ENCODE measurements around the gene KLHDC2.
"Not testable (repeated sequence)": the region's sequence is repeated elsewhere in the genome, so short reads cannot be mapped to it uniquely, and the experiment has no call there.

Gene KLHDC2

DNA sequence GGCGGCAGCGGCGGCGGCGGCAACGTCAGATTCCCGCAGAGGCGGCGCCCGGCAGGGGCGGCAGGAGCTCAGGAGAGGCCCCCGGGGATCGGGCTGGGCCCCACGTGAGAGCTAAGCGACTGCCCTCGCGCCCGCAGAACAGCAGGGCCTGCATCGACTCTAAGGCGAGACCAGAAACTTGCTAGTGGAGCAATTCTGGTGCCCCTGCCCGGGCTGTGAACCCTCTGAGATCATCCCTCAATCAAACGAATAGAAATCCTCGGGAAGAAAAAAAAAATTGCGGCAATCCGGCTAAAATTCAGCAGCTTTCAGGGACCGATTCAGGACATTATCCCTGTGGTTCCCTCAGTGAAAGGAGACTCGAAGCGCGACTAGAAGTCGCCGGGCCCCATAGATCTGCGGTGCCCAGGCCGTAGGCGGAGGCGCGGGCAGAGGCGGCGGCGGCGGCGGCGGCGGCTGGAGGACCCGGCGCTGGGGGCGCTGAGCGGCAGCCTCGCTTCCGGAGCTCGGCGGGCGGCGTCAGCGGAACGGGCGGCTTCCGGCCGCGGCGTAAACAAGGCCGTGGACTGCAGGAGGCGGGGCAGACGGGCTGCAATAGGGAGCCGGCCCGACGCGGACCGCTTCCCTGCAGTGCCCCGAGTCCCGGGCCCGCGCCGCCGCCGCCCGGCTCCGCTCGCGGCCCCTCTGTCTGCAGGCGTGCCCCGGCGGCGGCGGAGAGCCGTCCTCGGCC, at the start of gene KLHDC2:
Gene KLHDC2 (plus strand): TSS at position 583 of the 730 bp plus-strand sequence. CDS start 316 bp downstream, outside the sequence.
- peak; percentile 80 for DNase-seq (ENCODE audit: low read depth in 2 of 2)

DNA sequence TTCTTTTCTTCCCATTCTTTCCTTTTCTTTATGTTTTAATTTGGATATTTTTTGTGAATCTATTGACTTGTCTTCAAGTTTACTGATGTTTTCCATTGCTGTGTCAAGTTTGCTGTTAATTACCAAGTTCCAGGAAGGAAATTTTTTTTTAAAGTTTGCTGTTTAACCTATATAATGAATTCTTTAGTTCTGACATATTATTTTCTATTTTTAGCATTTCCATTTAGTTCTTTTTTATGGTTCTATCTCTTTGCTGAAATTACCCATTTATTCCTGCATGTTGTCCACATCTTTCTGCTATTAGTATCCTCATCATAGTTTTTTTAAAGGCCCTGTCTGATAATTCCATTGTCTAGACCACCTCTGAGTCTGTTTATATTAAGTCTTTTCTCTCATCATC, 47.2 kb upstream of the KLHDC2 start:
- no peak for DNase-seq (ENCODE audit: low read depth in 2 of 2)

DNA sequence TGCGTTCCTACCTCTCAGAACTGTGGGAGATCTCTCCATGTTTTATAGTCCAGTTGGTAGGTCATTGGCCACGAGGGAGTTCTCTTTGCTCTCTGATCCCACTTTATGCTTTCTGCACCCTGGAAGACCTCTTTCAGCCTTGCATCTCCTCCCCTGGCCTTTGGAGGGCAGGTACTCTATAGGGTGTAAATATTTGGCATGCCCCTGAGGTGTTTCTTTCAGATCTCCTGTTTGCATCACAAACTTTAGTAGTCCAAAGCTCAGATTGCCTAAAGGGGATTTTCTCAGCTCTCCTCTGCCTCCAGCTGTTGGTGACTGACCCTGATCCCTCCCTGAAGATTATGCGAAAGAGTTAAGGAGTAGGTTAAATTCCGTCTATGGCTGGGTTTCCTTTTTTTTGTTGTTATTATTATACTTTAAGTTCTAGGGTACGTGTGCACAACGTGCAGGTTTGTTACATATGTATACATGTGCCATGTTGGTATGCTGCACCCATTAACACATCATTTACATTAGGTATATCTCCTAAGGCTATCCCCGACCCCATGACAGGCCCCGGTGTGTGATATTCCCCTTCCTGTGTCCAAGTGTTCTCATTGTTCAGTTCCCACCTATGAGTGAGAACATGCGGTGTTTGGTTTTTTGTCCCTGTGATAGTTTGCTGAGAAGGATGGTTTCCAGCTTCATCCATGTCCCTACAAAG, 46.1 kb upstream of the KLHDC2 start:
- not testable (repeated sequence) for DNase-seq (ENCODE audit: low read depth in 2 of 2)

DNA sequence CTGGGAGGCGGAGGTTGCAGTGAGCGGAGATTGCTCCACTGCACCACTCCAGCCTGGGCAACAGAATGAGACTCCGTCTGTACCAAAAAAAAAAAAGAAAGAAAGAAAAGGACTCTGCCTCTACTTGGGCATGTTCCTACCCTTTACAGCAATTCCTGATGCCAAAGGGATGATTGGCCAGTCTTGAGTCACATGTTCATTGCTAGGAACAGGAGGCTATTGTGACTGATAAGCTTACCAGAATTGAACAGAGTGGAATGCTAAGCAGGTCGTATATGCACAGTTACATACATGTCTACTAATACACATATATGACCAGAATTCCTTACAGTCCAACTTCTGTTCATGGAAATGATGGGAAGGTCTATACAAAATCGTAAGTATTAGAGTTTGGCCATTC, 40.8 kb upstream of the KLHDC2 start:
- no peak for DNase-seq (ENCODE audit: low read depth in 2 of 2)

DNA sequence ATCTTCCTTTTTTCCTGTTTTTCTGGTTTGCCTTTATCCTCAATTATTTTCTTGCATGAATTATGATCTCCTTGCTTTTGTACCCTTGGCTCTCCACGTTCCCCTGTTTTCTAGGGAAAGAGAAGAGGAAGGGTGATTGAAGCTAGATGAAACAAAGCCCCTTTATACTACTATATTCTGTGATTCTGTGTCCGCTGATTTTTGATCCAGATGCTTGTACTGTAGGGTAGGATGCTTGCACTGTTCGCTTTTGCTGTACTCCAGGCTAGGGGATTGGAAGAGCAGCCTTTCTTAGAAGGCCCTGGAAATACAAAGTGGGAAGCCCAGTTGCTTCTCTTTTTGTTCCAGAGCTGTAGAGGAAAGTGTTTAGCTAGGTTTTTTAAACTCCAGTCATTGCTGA, 35.1 kb upstream of the KLHDC2 start:
- DNase-seq (ENCODE audit: low read depth in 2 of 2) = no peak

DNA sequence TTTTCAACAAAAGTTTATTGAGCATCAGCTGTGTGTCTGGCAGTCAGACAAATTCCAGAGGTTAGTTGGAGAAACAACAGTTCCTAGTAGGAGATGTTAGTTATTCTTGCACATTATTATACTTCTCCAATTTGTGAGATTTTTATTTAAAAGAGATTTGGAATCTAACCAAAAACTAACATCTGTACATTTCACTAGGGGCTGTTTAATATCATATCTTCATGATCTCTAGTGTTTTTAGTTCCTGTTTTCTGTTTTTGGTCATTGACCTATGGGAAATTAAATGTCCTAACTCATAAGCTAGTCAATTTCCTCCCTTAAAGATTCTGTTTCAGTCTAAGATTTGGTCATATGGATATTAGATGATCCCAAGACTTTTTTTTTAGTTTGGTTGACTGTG, 34.1 kb upstream of the KLHDC2 start:
- DNase-seq (ENCODE audit: low read depth in 2 of 2) = no peak

DNA sequence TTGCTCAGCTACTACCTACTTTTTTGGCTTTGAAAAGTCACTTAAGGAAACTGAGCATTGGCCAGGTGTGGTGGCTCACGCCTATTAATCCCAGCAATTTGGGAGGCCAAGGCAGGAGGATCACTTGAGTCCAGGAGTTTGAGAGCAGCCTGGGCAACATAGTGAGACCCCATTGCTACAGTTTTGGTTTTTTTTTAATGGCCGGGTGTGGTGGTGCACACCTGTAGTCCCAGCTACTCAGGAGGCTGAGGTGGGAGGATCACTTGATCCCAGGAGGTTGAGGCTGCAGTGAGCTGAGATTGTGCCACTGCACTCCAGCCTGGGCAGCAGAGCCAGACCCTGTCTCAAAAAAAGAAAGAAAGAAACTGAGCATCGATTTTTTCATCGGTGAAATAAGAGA, 32.3 kb upstream of the KLHDC2 start:
- not testable (repeated sequence) for DNase-seq (ENCODE audit: low read depth in 2 of 2)

DNA sequence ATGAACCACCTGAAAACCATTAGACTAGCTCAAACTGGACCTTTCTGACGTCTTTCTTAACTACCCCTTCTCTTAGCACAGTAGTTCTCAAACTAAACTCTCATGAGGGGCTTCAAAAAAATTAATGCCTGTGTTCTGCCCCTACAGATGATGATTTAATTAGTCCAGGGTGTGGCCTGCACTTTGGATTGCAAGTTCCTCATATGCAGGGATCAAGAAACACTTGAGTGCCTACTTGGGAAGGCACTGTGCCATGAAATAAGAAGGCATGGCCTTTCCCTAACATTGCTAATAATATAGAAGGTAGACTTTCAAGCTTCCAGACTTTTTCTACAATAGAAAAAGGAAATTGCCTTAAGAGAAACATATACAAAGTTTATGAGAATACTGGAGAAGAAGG, 22.8 kb upstream of the KLHDC2 start:
- DNase-seq (ENCODE audit: low read depth in 2 of 2) = no peak

GRCh38 chr14:49746476-49746875, 21.5 kb upstream of the KLHDC2 start:
- DNase-seq (ENCODE audit: low read depth in 2 of 2) = not testable (repeated sequence)

DNA sequence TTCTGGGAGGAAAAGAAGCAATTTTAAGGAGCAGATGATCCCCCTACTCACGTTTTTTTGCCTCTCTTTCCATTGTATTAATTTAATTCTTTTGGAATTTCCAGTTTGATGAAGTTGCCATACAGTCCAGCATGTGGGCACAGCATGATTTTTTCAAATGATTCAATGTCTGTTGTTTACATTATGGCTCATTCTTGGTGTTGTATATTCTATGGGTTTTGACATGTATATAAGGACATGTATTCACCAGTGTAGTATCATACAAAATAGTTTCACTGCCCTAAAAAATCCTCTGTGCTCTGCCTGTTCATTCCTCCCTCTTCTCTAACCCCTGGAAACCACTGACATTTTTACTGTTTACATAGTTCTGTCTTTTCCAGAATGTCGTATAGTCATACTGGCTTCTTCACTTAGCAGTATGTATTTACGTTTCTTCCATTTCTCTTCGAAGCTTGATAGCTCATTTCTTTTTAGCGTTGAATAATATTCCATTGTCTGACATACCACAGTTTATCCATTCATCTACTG, 13.3 kb upstream of the KLHDC2 start:
- no peak for DNase-seq (ENCODE audit: low read depth in 2 of 2)

DNA sequence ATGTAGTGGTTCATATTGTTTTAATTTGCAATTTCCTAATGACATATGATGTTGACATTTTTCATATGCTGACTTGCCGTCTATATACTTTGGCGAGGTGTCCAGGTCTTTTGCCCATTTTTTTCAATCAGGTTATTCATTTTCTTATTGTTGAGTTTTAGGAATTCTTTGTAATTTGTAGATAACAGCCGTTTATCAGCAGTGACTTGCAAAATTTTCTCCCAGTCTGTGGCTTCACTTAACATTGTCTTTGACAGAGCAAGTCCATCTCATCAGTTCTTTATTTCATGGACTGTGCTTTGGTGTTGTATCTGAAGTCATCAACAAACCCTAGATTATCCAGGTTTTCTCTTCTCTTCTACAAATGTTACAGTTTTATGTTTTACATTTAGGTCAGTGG, 12.6 kb upstream of the KLHDC2 start:
- DNase-seq (ENCODE audit: low read depth in 2 of 2) = no peak

GRCh38 chr14:49761839-49762551, 6.0 kb upstream of the KLHDC2 start:
- DNase-seq (ENCODE audit: low read depth in 2 of 2) = no peak

DNA sequence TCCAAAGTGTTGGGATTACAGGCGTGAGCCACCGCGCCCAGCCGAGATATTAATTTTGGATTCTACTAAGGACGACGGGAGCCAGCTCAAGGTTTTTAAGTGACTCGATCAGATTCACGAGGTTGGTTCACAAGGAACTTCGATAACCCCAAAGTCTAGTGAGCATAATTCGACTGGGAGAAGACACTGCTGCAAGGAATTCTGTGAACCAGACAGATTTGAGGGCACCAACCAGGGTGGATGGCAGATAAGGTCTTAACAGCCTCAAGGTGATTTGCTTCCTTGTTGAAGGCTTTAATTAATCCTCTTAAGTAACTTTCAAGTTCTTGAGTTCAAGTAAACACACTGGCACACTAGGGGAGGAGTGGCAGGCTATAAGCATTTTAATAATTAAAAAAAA, 1.1 kb upstream of the KLHDC2 start:
- DNase-seq (ENCODE audit: low read depth in 2 of 2) = no peak

DNA sequence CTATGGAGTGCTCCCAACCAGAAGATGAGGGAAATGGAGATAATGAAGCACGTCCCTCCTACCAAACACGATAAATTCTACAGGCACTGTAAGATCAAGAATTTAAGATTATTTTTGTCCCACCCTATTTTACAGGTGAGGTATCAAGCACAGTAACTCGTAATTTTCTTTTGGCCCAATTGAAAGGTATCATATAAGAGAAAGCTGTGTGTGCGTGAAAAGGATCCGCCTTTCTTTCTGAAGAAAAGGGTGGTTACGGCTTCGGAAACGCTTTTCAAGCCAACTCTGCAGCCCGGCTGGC, 733 bp upstream of the KLHDC2 start:
- DNase-seq (ENCODE audit: low read depth in 2 of 2) = no peak

DNA sequence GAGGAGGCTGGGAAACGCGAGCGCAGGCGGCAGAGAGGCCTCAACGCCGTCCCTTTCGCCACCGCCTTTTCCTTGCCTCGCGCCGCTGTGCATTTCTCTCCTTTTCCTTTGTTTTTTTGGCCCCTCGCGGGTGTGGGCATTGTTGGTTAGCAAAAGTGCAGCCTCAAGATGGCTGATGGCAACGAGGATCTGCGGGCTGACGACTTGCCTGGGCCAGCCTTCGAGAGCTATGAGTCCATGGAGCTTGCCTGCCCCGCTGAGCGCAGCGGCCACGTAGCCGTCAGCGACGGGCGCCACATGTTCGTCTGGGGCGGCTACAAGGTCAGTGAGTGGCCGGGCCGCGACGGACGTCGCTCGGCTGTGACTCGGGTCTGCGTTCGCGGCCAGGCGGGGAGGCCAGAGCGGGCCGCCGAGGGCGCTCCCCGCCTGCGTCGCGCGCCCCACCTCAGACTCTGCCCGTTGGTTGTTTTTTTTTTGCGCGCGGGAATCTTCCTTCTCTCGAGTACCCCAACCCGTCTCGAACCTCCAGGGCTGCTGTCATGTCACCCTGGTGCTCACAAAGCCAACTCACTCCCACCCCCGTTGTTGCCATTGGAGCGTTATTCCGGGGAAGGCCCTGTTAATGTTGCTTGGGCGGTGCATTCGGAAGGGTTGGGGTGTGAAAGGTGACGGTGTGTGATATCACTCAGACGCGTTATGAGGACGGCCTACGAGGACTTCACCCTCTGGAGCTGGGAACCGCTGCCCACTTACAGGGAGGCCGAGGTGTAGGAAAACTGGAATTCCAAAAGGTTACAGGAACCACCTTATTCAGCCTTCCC, 558 bp downstream of the KLHDC2 start:
- peak; percentile 56 to 62 for DNase-seq (ENCODE audit: low read depth in 2 of 2)

DNA sequence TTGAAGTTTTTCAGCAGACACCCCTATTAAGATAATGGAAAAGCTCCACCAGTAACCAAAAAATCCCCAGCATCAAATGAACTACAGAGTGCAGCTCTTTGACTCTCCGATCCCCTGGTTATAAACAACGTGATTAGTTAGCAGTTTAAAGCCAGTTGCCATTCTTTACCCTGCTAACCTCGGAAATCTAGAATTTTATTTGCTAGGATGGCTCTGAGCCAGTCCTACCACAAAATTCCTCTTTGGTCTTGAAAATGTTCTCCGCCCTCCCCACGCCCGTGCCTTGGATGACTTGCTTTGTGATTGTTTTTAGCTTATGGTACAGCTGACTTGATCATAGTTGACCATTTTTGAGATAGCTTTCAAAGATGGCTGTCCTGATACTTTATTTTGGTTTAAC, 1.2 kb downstream of the KLHDC2 start:
- DNase-seq (ENCODE audit: low read depth in 2 of 2) = no peak

GRCh38 chr14:49769581-49770211, 1.7 kb downstream of the KLHDC2 start:
- no peak for DNase-seq (ENCODE audit: low read depth in 2 of 2)

DNA sequence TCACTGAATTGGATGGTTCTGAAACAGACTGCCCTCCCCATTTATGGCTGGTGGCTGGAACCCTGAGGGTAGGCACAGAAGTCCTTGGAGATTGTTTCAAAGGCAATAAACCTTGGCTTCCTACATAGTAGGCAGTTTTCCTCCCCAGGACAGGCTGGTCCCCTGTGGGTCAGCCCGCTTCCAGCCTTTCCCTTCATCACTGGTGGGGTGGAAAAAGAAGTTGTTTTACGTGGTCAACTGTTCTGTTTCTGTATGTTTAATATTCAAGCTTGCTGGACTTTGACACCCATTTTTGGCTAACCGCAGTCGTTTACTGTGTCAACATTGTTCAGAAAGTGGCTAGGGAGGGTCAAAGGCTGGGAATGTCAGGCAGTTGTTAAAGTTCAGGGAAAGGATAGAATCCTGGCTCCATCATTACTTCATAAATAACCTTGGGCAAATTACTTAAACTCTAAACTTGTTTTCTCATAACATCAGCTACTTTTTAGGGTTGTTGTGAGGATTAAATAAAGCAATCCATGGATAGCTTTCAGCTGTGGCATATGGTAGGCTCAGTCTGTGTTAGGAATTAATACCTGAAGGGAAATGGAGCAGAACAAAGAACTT, 2.4 kb downstream of the KLHDC2 start:
- DNase-seq (ENCODE audit: low read depth in 2 of 2) = no peak

GRCh38 chr14:49771691-49772090, 3.7 kb downstream of the KLHDC2 start:
- DNase-seq (ENCODE audit: low read depth in 2 of 2) = not testable (repeated sequence)

GRCh38 chr14:49774106-49774505, 6.2 kb downstream of the KLHDC2 start:
- DNase-seq (ENCODE audit: low read depth in 2 of 2) = no peak

GRCh38 chr14:49778421-49778820, 10.5 kb downstream of the KLHDC2 start:
- no peak for DNase-seq (ENCODE audit: low read depth in 2 of 2)

All from activated CD4-positive, alpha-beta T cell treated with anti-CD3 and anti-CD28 coated beads for 24 hours (primary cell).